Right lobe of liver (tissue), 4 donors: Measurements from ENCODE around the gene PHGDH.

Experiments used
- POLR2A ChIP-seq: fragments of 450-650 bp; IDR thresholded peaks from one replicate; pipeline ENCODE4 v1.6.1; 2017; ENCODE audit warnings: antibody characterized with exemption, mild to moderate bottlenecking
- TF ChIP-seq, protein P1 (sequence below), 4 donors: fragments of 200-600 bp in 3 of 4; fragments of 450-650 bp in 1 of 4; IDR thresholded peaks; one replicate each; pipeline versions ENCODE4 v1.5.1 to v1.8.0; 2016 to 2022; ENCODE audit warnings: antibody characterized with exemption in 4 of 4, mild to moderate bottlenecking in 2 of 4
- donor health status: DM: no; HTN: no; CAD: no.
- donor health status: DM: no; HTN: no; CAD: no.
- donor health status: DM: no; HTN: yes; CAD: no.

- TF ChIP-seq, protein P1, sequence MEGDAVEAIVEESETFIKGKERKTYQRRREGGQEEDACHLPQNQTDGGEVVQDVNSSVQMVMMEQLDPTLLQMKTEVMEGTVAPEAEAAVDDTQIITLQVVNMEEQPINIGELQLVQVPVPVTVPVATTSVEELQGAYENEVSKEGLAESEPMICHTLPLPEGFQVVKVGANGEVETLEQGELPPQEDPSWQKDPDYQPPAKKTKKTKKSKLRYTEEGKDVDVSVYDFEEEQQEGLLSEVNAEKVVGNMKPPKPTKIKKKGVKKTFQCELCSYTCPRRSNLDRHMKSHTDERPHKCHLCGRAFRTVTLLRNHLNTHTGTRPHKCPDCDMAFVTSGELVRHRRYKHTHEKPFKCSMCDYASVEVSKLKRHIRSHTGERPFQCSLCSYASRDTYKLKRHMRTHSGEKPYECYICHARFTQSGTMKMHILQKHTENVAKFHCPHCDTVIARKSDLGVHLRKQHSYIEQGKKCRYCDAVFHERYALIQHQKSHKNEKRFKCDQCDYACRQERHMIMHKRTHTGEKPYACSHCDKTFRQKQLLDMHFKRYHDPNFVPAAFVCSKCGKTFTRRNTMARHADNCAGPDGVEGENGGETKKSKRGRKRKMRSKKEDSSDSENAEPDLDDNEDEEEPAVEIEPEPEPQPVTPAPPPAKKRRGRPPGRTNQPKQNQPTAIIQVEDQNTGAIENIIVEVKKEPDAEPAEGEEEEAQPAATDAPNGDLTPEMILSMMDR (IDR thresholded peaks at IDR 0.05) = no peak
- no peak for TF ChIP-seq POLR2A
Observed at GRCh38 chr1:119721896-119722295, 10.2 kb downstream of the PHGDH start.
